H1 (cell line): ENCODE measurements around the gene TRIM71. TPM values are rescaled to one million over a fixed set of nuclear protein-coding genes. Genes with fewer than 3 reads are reported as not detected.
A peak's percentile ranks its signal among the peaks of the same experiment; 100 is the strongest.

Experiments used
- CTCF ChIA-PET: fragments of 300-600 bp; sonication (Branson Sonifier 250); formaldehyde crosslinking; loops from one replicate; lab custom pipeline; 2021; ENCODE audit not compliant: partially characterized antibody; lab: Charles Lee
- POLR2A ChIA-PET: fragments of 300-600 bp; sonication (Branson Sonifier 250); formaldehyde crosslinking; loops from one replicate; lab custom pipeline; 2021; ENCODE audit warnings: inconsistent platforms; ENCODE audit not compliant: partially characterized antibody; lab: Charles Lee
- DNase-seq, 2 experiments: peaks; one replicate each; pipeline versions ENCODE4 v3.0.0 to v3.0.0-alpha.2; 2010 to 2022; ENCODE audit warnings: low spot score in 2 of 2, low read depth in 1 of 2, mixed read lengths in 1 of 2
- FAIRE-seq: peaks from 2 replicates; lab custom pipeline; 2011; peaks lifted over from hg19 to GRCh38; lab: Jason Lieb, UNC
- H2AFZ ChIP-seq: 2 replicates; pipeline ENCODE4 v1.8.1; 2012; ENCODE audit warnings: low read length, inconsistent platforms
- H2AK5ac ChIP-seq: 2 replicates; pipeline ENCODE4 v1.6.1; 2013; ENCODE audit warnings: low read depth, low read length
- H2BK120ac ChIP-seq: replicated peaks from 2 replicates; pipeline ENCODE3; 2013; ENCODE audit warnings: low read depth, low read length, inconsistent platforms
- H2BK12ac ChIP-seq: 2 replicates; pipeline ENCODE4 v1.6.1; 2013; ENCODE audit warnings: low read depth, low read length
- H2BK15ac ChIP-seq: 2 replicates; pipeline ENCODE4 v1.6.1; 2013; ENCODE audit warnings: low read length
- H2BK20ac ChIP-seq: 2 replicates; pipeline ENCODE4 v1.6.1; 2013; ENCODE audit warnings: low read length
- H2BK5ac ChIP-seq: 2 replicates; pipeline ENCODE4 v1.6.1; 2013; ENCODE audit warnings: low read depth, low read length
- H3K14ac ChIP-seq: 2 replicates; pipeline ENCODE4 v1.6.1; 2013; ENCODE audit warnings: inconsistent platforms; ENCODE audit not compliant: insufficient read length
- H3K18ac ChIP-seq: 2 replicates; pipeline ENCODE4 v1.6.1; 2013; ENCODE audit warnings: low read length; ENCODE audit errors: extremely low read depth
- H3K23ac ChIP-seq: 2 replicates; pipeline ENCODE4 v1.6.1; 2013; ENCODE audit warnings: inconsistent platforms; ENCODE audit not compliant: insufficient read length
- H3K23me2 ChIP-seq: 2 replicates; pipeline ENCODE4 v1.6.1; 2013; ENCODE audit warnings: low read depth, low read length
- H3K27ac ChIP-seq: 2 replicates; pipeline ENCODE4 v1.6.1; 2011; ENCODE audit warnings: low read depth, low read length, inconsistent platforms
- H3K27me3 ChIP-seq, 4 experiments: replicated peaks in 1 of 4; 1 replicate in 1 of 4; 2 replicates in 3 of 4; pipeline versions ENCODE4 v1.6.1 to v1.8.1; 2011 to 2013; ENCODE audit warnings: low read length in 3 of 4, mild to moderate bottlenecking in 3 of 4, inconsistent platforms in 2 of 4, mixed read lengths in 2 of 4, moderate library complexity in 1 of 4; ENCODE audit not compliant: control insufficient read depth in 3 of 4, insufficient read depth in 3 of 4; ENCODE audit errors: extremely low read depth in 1 of 4
- H3K36me3 ChIP-seq, 4 experiments: 2 replicates each; pipeline versions ENCODE4 v1.6.1 to v1.8.1; 2011 to 2013; ENCODE audit warnings: mild to moderate bottlenecking in 4 of 4, low read length in 3 of 4, moderate library complexity in 2 of 4, control low read depth in 1 of 4, inconsistent platforms in 1 of 4; ENCODE audit not compliant: insufficient read depth in 4 of 4, control insufficient read depth in 2 of 4
- H3K4ac ChIP-seq: replicated peaks from 2 replicates; pipeline ENCODE3; 2013; ENCODE audit warnings: low read length, low read depth, mixed read lengths, inconsistent platforms; ENCODE audit not compliant: insufficient read length
- H3K4me1 ChIP-seq, 4 experiments: replicated peaks in 1 of 4; 1 replicate in 1 of 4; 2 replicates in 3 of 4; pipeline versions ENCODE4 v1.6.1 to v1.8.1; 2011 to 2013; ENCODE audit warnings: low read length in 3 of 4, inconsistent platforms in 2 of 4, mixed read lengths in 1 of 4; ENCODE audit not compliant: insufficient read depth in 4 of 4, control insufficient read depth in 3 of 4
- H3K4me2 ChIP-seq, 2 experiments: 2 replicates each; pipeline versions ENCODE4 v1.6.1 to v1.8.1; 2011 to 2013; ENCODE audit warnings: low read depth in 2 of 2, low read length in 2 of 2, control low read depth in 1 of 2, inconsistent platforms in 1 of 2, mild to moderate bottlenecking in 1 of 2; ENCODE audit not compliant: insufficient read depth in 1 of 2
- H3K4me3 ChIP-seq, 4 experiments: fragments of 200-600, 300-600 bp in 1 of 4; sonication (generic), shearing (Covaris generic), sonication (Bioruptor Twin) in 1 of 4; 2 replicates each; pipeline versions ENCODE4 v1.5.1 to v1.8.1; 2011 to 2016; ENCODE audit warnings: low read length in 4 of 4, low read depth in 3 of 4, control low read depth in 2 of 4, inconsistent platforms in 2 of 4, mild to moderate bottlenecking in 2 of 4, mixed read lengths in 1 of 4, moderate library complexity in 1 of 4; ENCODE audit not compliant: insufficient read depth in 2 of 4; ENCODE audit errors: extremely low read depth in 1 of 4
- H3K56ac ChIP-seq: replicated peaks from 2 replicates; pipeline ENCODE3; 2013; ENCODE audit warnings: low read depth, mild to moderate bottlenecking, mixed read lengths, low read length, inconsistent platforms; ENCODE audit not compliant: insufficient read length
- H3K79me1 ChIP-seq: 2 replicates; pipeline ENCODE4 v1.6.1; 2013; ENCODE audit warnings: low read depth, low read length, control low read depth
- H3K79me2 ChIP-seq, 2 experiments: 2 replicates each; pipeline versions ENCODE4 v1.6.1 to v1.8.1; 2012 to 2013; ENCODE audit warnings: low read length in 2 of 2, mild to moderate bottlenecking in 2 of 2, inconsistent platforms in 1 of 2; ENCODE audit not compliant: insufficient read depth in 2 of 2, control insufficient read depth in 1 of 2
- H3K9ac ChIP-seq, 4 experiments: replicated peaks in 1 of 4; 1 replicate in 1 of 4; 2 replicates in 3 of 4; pipeline versions ENCODE4 v1.6.1 to v1.8.1; 2011 to 2013; ENCODE audit warnings: low read depth in 3 of 4, low read length in 3 of 4, control low read depth in 2 of 4, mild to moderate bottlenecking in 2 of 4, moderate library complexity in 2 of 4, inconsistent platforms in 1 of 4; ENCODE audit errors: extremely low read depth in 1 of 4
- H3K9me3 ChIP-seq, 2 experiments: 2 replicates each; pipeline versions ENCODE4 v1.6.1 to v1.8.1; 2012 to 2013; ENCODE audit warnings: mild to moderate bottlenecking in 2 of 2, moderate library complexity in 2 of 2, control low read depth in 1 of 2, inconsistent platforms in 1 of 2, low read depth in 1 of 2, low read length in 1 of 2, mixed read lengths in 1 of 2; ENCODE audit not compliant: insufficient read depth in 2 of 2
- H4K20me1 ChIP-seq, 2 experiments: replicated peaks in 1 of 2; 2 replicates each; pipeline versions ENCODE3 to v1.8.1; 2011 to 2013; ENCODE audit warnings: inconsistent platforms in 2 of 2, low read length in 2 of 2, mild to moderate bottlenecking in 1 of 2; ENCODE audit not compliant: insufficient read depth in 2 of 2, control insufficient read depth in 1 of 2
- H4K5ac ChIP-seq: 2 replicates; pipeline ENCODE4 v1.6.1; 2013; ENCODE audit warnings: low read length, low read depth, mixed read lengths, inconsistent platforms; ENCODE audit not compliant: insufficient read length
- H4K8ac ChIP-seq: 2 replicates; pipeline ENCODE4 v1.8.0; 2013; ENCODE audit warnings: mild to moderate bottlenecking, moderate library complexity, low read length, inconsistent platforms; ENCODE audit not compliant: insufficient read depth; ENCODE audit errors: extremely low read depth
- H4K91ac ChIP-seq: replicated peaks from 2 replicates; pipeline ENCODE3; 2013; ENCODE audit warnings: low read length, mixed read lengths, inconsistent platforms; ENCODE audit not compliant: insufficient read length
- BCL11A ChIP-seq, 2 experiments: IDR thresholded peaks; one replicate each; pipeline ENCODE4 v1.6.1; 2011; ENCODE audit warnings: low read depth in 2 of 2, low read length in 2 of 2, mild to moderate bottlenecking in 2 of 2
- CEBPB ChIP-seq: IDR thresholded peaks from 2 replicates; pipeline ENCODE4 v1.6.1; 2012; ENCODE audit warnings: low read depth, low read length
- CREB1 ChIP-seq: IDR thresholded peaks from 2 replicates; pipeline ENCODE4 v1.6.1; 2012; ENCODE audit warnings: inconsistent platforms
- E2F6 ChIP-seq: IDR thresholded peaks from 2 replicates; pipeline ENCODE4 v1.6.1; 2012; ENCODE audit warnings: inconsistent platforms
- EGR1 ChIP-seq: IDR thresholded peaks from 2 replicates; pipeline ENCODE4 v1.6.1; 2011; ENCODE audit warnings: low read depth, low read length, borderline replicate concordance
- FOSL1 ChIP-seq: IDR thresholded peaks from 2 replicates; pipeline ENCODE4 v1.6.1; 2011; ENCODE audit warnings: mild to moderate bottlenecking, low read depth, low read length, moderate library complexity; ENCODE audit not compliant: insufficient read depth
- KDM1A ChIP-seq: fragments of 200-600, 300-600 bp; sonication (generic); IDR thresholded peaks from 2 replicates; pipeline ENCODE4 v1.7.1; 2016; ENCODE audit warnings: mild to moderate bottlenecking, low read length, borderline replicate concordance
- POLR2AphosphoS5 ChIP-seq: IDR thresholded peaks from 2 replicates; pipeline ENCODE4 v1.6.1; 2011; ENCODE audit warnings: low read depth, low read length
- RNF2 ChIP-seq: fragments of 200-900, 300-1000 bp; sonication (generic); IDR thresholded peaks from 2 replicates; pipeline ENCODE4 v1.7.1; 2016; ENCODE audit warnings: borderline replicate concordance, low read depth, mild to moderate bottlenecking, antibody characterized with exemption, low read length; ENCODE audit not compliant: poor library complexity, severe bottlenecking; ENCODE audit errors: missing control alignments
- SP2 ChIP-seq: IDR thresholded peaks from 2 replicates; pipeline ENCODE4 v1.6.1; 2012; ENCODE audit warnings: mild to moderate bottlenecking, low read length, inconsistent platforms
- TCF12 ChIP-seq: IDR thresholded peaks from 2 replicates; pipeline ENCODE4 v1.6.1; 2011; ENCODE audit warnings: low read depth, mild to moderate bottlenecking, low read length
- WGBS, 2 experiments: shearing (Covaris generic) in 1 of 2; methylation state at CpG; one replicate each; pipeline versions ENCODE4 v1.1.6 to v1.1.7; 2013 to 2015; ENCODE audit warnings: low lambda C conversion rate in 2 of 2, mixed read lengths in 2 of 2, inconsistent platforms in 1 of 2, low coverage in 1 of 2, missing lambda C conversion rate in 1 of 2; ENCODE audit not compliant: insufficient replicate concordance in 2 of 2, insufficient coverage in 1 of 2, insufficient read length in 1 of 2; ENCODE audit errors: extremely low coverage in 1 of 2, missing lambda C conversion rate in 1 of 2; 5-methylcytosine and 5-hydroxymethylcytosine counted together
- polyA plus RNA-seq, 7 experiments: library from polyadenylated mRNA; depleted of rRNA in 3 of 7; stranded (reverse) in 5 of 7; unstranded in 2 of 7; fragments of >200 nt in 5 of 7; fragments of 200-250 nt in 2 of 7; gene quantifications; 1 replicate in 5 of 7; 2 replicates in 1 of 7; 4 replicates in 1 of 7; pipeline versions ENCODE4 v1.2.1 to v1.2.3, GENCODE V29; 2011 to 2013; ENCODE audit warnings: missing spikeins in 2 of 7, mixed read lengths in 2 of 7
- total RNA-seq: library from RNA; stranded (reverse); fragmentation: NEBNext Ultra II Directional; extraction: Animal tissue kit (Norgen Biotek cat#: 25700); gene quantifications from 2 replicates; pipeline ENCODE4 v1.2.1, GENCODE V29; 2021
- TF ChIP-seq, protein P1 (sequence below): IDR thresholded peaks from 2 replicates; pipeline ENCODE4 v1.6.1; 2011; ENCODE audit warnings: low read length, improper control_type of control experiment

TRIM71 gene
- total and polyA plus RNA-seq, 2 of the 8 experiments (the other 6 are each of a cell fraction or from before 2014, with no cell fraction given), result 53.7 to 293 TPM

GRCh38 chr3:32896143-32896542 lies 78.3 kb downstream of the TRIM71 start:
- H3K79me1 ChIP-seq, result peaks cover 7% of the 10 kb centered on the region
- no peak overlapping the region for H2AK5ac ChIP-seq
- no peak overlapping the region for H2AFZ ChIP-seq
- H2BK15ac ChIP-seq, result no peak overlapping the region
- no peak overlapping the region for H4K5ac ChIP-seq
- CTCF ChIA-PET, result interaction anchor here (1.0 to 2.9 kb wide), 3 partner anchors 12 to 25 kb away, joined by 3 to 6 read pairs (median 6); no protein-coding TSS in a partner anchor
- peaks cover 0 to 5% (median 0%) of the 10 kb centered on the region in 4 experiments; a peak in 1 of 7 replicates for H3K4me1 ChIP-seq
- no peak overlapping the region for H2BK5ac ChIP-seq
- no peak overlapping the region for H3K27ac ChIP-seq
- H3K9me3 ChIP-seq, result no peaks in the 10 kb centered on the region
- H4K20me1 ChIP-seq, result peaks cover 24 to 43% of the 10 kb centered on the region in 2 experiments
- H3K79me2 ChIP-seq, result peaks cover 4 to 73% of the 10 kb centered on the region in 2 experiments; a peak in 3 of 4 replicates
- FAIRE-seq, result no peak
- 91% methylated on average over 4 of the region's 4 CpGs; no CpG with 5 or more reads in 1 of the 2 experiments for WGBS, 2 experiments
- H4K8ac ChIP-seq, result no peak overlapping the region
- POLR2A ChIA-PET, result interaction anchor here (2.7 to 3.7 kb wide), 2 partner anchors 12 to 52 kb away, joined by 6 to 32 read pairs; no protein-coding TSS in a partner anchor
- no peak overlapping the region for H3K4ac ChIP-seq
- no peak overlapping the region for H2BK20ac ChIP-seq
- no peak overlapping the region for H3K4me3 ChIP-seq
- H2BK12ac ChIP-seq, result no peak overlapping the region
- no peak overlapping the region for H2BK120ac ChIP-seq
- no peaks in the 10 kb centered on the region for H3K27me3 ChIP-seq
- peaks cover 20 to 68% (median 36%) of the 10 kb centered on the region in 4 experiments for H3K36me3 ChIP-seq
- no peak overlapping the region for H3K18ac ChIP-seq
- H3K9ac ChIP-seq, result no peak overlapping the region
- no peak overlapping the region for H3K14ac ChIP-seq
- H3K23ac ChIP-seq, result no peak overlapping the region
- no peaks in the 10 kb centered on the region for H3K23me2 ChIP-seq
- no peak overlapping the region for H4K91ac ChIP-seq
- no peak overlapping the region for H3K56ac ChIP-seq
- DNase-seq, result no peak
- H3K4me2 ChIP-seq, result no peak overlapping the region
- no peak for TF ChIP-seq KDM1A
- no peak for TF ChIP-seq SP2
- TF ChIP-seq E2F6, result no peak
- TF ChIP-seq, protein P1, sequence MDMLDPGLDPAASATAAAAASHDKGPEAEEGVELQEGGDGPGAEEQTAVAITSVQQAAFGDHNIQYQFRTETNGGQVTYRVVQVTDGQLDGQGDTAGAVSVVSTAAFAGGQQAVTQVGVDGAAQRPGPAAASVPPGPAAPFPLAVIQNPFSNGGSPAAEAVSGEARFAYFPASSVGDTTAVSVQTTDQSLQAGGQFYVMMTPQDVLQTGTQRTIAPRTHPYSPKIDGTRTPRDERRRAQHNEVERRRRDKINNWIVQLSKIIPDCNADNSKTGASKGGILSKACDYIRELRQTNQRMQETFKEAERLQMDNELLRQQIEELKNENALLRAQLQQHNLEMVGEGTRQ, result no peak
- peak; percentile 27; the same call in 1 of the 2 replicates for TF ChIP-seq CEBPB
- no peak for TF ChIP-seq FOSL1
- no peak for TF ChIP-seq BCL11A (IDR thresholded peaks at IDR 0.05; ENCODE audit: low read depth in 2 of 2, low read length in 2 of 2)
- TF ChIP-seq EGR1, result no peak
- TF ChIP-seq TCF12, result no peak
- TF ChIP-seq CREB1, result no peak
- no peak for TF ChIP-seq RNF2
- peak; percentile 66; the same call in 1 of the 2 replicates for TF ChIP-seq POLR2AphosphoS5
